Epithelial cell of esophagus (primary cell): ENCODE data around the gene TPD52L1.
A peak's percentile ranks its signal among the peaks of the same experiment; 100 is the strongest.

ENCODE experiments used
- DNase-seq: peaks from one replicate; pipeline ENCODE4 v3.0.0; 2010; ENCODE audit warnings: low read depth
- H3K4me3 ChIP-seq: 2 replicates; pipeline ENCODE4 v1.5.1; 2011; ENCODE audit warnings: mild to moderate bottlenecking, low read length, control low read depth
- TF ChIP-seq, protein P1 (sequence below): IDR thresholded peaks from 2 replicates; pipeline ENCODE4 v1.5.1; 2011; ENCODE audit warnings: low read depth, mild to moderate bottlenecking, low read length, control low read depth, inconsistent platforms; ENCODE audit not compliant: insufficient read depth; ENCODE audit errors: missing control alignments

The TPD52L1 gene

DNA sequence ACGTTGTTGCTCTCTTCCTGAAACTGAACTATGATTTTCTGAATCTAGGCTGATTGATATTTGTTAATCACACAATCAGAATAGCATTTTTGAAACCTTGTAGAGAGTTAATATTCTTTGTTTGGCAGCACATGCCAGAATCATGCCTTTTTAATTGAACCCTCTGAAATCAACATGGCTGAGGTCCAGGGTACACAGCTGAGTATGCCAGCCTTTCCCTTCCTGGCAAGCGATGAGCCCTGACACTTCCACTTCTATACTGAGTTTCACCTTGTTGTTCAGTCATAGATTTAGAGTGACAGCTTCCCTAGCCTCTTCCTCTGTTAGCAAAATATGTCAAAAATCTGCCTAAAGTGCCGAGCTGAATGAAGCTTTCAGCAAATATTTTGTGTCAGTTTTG, 141.4 kb downstream of the TPD52L1 start:
- no peak for DNase-seq
- no peak overlapping the region for H3K4me3 ChIP-seq
- TF ChIP-seq, protein P1, sequence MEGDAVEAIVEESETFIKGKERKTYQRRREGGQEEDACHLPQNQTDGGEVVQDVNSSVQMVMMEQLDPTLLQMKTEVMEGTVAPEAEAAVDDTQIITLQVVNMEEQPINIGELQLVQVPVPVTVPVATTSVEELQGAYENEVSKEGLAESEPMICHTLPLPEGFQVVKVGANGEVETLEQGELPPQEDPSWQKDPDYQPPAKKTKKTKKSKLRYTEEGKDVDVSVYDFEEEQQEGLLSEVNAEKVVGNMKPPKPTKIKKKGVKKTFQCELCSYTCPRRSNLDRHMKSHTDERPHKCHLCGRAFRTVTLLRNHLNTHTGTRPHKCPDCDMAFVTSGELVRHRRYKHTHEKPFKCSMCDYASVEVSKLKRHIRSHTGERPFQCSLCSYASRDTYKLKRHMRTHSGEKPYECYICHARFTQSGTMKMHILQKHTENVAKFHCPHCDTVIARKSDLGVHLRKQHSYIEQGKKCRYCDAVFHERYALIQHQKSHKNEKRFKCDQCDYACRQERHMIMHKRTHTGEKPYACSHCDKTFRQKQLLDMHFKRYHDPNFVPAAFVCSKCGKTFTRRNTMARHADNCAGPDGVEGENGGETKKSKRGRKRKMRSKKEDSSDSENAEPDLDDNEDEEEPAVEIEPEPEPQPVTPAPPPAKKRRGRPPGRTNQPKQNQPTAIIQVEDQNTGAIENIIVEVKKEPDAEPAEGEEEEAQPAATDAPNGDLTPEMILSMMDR = no peak

- no peak overlapping the region for H3K4me3 ChIP-seq
- DNase-seq = no peak
- TF ChIP-seq, protein P1 = no peak
Measured at GRCh38 chr6:125296471-125296870, 142.9 kb downstream of the TPD52L1 start.

GRCh38 chr6:125299257-125299656, 145.7 kb downstream of the TPD52L1 start:
- TF ChIP-seq, protein P1 = no peak
- no peak overlapping the region for H3K4me3 ChIP-seq
- no peak for DNase-seq

DNA sequence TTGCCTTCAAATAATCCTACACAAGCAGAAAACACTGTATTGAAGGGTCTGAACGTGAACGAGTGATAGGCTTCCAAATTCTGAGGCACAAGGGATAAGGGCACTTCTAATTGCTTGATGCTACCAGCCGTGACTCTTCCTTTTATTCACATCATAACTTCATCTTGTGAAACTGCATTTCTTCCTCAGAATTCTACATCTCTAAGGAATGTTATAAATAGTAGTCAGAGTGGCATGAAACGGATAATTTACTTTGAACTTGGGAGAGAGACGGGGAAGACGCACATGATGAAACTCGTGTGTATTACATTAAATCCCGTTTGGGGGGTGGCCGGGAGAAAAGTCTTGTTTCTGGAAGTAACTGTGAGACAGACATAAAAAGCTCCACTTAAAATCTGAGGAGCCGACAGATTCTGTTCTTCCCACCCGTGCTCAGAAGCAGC, 147.4 kb downstream of the TPD52L1 start:
- peak overlapping the region; percentile 71 for H3K4me3 ChIP-seq
- DNase-seq = peak; percentile 10
- TF ChIP-seq, protein P1 = no peak

DNA sequence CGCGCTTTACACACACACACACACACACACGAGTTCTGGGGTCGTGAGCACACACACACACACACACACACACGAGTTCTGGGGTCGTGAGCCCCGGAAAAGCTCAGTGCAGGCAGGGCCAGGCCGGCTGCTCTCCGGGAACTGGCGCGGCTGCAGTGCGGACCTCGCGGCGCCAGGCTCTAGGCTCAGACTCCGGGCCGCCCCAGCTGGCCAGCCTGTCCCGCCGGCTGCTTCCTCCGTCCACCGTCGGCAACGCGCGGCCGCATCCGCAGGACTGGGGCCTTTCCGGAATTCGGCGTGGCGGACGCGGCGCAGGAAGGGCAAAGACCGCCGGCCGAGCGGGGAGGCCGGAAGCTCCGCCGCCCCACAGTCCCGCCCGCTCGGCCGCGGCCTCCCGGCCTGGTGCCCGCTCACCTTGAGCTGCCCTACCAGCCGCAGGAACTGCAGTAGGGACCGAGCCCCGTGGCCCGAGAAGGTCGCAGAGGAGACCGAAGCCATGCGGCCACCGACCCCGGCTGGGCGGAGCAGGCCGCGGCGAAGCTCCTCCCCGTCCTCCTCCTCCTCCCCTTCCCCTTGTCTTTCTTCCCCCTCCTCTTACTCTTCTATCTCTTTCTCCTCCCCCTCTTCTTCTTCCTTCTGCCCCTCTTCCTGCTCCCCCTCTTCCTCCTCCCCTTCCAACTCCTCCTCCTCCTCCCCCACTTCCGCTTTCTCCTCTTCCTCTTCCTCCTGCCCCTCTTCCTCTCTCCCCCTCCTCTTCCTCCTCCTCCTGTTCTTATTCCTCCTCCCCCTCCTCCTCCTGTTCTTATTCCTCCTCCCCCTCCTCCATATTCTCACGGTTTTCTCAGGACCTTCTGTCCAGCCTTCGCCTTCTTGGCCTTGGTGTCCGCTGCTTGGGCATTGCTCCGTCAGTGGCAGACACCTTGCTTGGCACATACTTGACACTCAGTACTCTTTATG, 148.1 kb downstream of the TPD52L1 start, which contains the start of gene HDDC2:
Gene HDDC2 (minus strand): TSS at position 533 of the 957 bp plus-strand sequence. CDS start 35 bp downstream, at position 498.
- TF ChIP-seq, protein P1 = no peak
- DNase-seq = peak; percentile 57
- peak within 1 kb of the TSS; percentile 71 for H3K4me3 ChIP-seq

GRCh38 chr6:125302840-125303511, 149.4 kb downstream of the TPD52L1 start:
- no peak for DNase-seq
- TF ChIP-seq, protein P1 = no peak
- H3K4me3 ChIP-seq = no peak overlapping the region
